Measurements from ENCODE around the gene PLPPR5.

GRCh38 chr1:98849969-98850636, 154.6 kb downstream of the PLPPR5 start:
- TF ChIP-seq POLR2A (IDR thresholded peaks at IDR 0.05) = no peak
- TF ChIP-seq POLR2AphosphoS5 (IDR thresholded peaks at IDR 0.05) = no peak
- no peak for TF ChIP-seq CTCF (IDR thresholded peaks at IDR 0.05)
- TF ChIP-seq EP300 (IDR thresholded peaks at IDR 0.05) = no peak

Measured in sigmoid colon (tissue), 4 donors.